K562 (cell line): Measurements from ENCODE around the gene CCDC33.

Experiments
- HDAC6 ChIP-seq: IDR thresholded peaks from 2 replicates; pipeline ENCODE4 v1.6.1; 2012; ENCODE audit warnings: low read depth, mild to moderate bottlenecking, control low read depth, inconsistent platforms, low read length, moderate library complexity
- NELFE ChIP-seq: IDR thresholded peaks from 2 replicates; pipeline ENCODE4 v1.6.1; 2011; ENCODE audit warnings: mild to moderate bottlenecking; ENCODE audit not compliant: insufficient read depth, insufficient read length
- POLR2AphosphoS5 ChIP-seq: IDR thresholded peaks from 2 replicates; pipeline ENCODE4 v1.6.1; 2011; ENCODE audit warnings: mild to moderate bottlenecking, low read depth, low read length, moderate library complexity; ENCODE audit not compliant: control insufficient read depth, insufficient read depth
- TBP ChIP-seq: optimal IDR thresholded peaks from 2 replicates; pipeline ENCODE3; 2011; ENCODE audit warnings: low read depth, low read length, improper control_type of control experiment
- TRIM28 ChIP-seq: fragments of 450-650 bp; IDR thresholded peaks from 2 replicates; pipeline ENCODE4 v1.6.1; 2017
- ZKSCAN1 ChIP-seq: fragments of 150-350 bp; IDR thresholded peaks from 2 replicates; pipeline ENCODE4 v1.6.1; 2016; ENCODE audit warnings: low read depth, low read length
- TF ChIP-seq, protein P1 (sequence below): fragments of 250-450 bp; sonication (Bioruptor Pico); IDR thresholded peaks from 2 replicates; pipeline ENCODE4 v1.5.0; 2020; ENCODE audit warnings: mild to moderate bottlenecking

- TF ChIP-seq TBP (no peak), POLR2AphosphoS5 (no peak), NELFE (no peak), TRIM28 (no peak), HDAC6 (no peak), ZKSCAN1 (no peak)
- TF ChIP-seq, protein P1, sequence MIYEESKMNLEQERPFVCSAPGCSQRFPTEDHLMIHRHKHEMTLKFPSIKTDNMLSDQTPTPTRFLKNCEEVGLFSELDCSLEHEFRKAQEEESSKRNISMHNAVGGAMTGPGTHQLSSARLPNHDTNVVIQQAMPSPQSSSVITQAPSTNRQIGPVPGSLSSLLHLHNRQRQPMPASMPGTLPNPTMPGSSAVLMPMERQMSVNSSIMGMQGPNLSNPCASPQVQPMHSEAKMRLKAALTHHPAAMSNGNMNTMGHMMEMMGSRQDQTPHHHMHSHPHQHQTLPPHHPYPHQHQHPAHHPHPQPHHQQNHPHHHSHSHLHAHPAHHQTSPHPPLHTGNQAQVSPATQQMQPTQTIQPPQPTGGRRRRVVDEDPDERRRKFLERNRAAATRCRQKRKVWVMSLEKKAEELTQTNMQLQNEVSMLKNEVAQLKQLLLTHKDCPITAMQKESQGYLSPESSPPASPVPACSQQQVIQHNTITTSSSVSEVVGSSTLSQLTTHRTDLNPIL (CRISPR knock-in tag): no peak
Measured at GRCh38 chr15:74338676-74339075, 102.5 kb downstream of the CCDC33 start.
